ENCODE measurements around the gene DHRS7B.
"Not testable (repeated sequence)": the region's sequence is repeated elsewhere in the genome, so short reads cannot be mapped to it uniquely, and the experiment has no call there.

The DHRS7B gene

DNA sequence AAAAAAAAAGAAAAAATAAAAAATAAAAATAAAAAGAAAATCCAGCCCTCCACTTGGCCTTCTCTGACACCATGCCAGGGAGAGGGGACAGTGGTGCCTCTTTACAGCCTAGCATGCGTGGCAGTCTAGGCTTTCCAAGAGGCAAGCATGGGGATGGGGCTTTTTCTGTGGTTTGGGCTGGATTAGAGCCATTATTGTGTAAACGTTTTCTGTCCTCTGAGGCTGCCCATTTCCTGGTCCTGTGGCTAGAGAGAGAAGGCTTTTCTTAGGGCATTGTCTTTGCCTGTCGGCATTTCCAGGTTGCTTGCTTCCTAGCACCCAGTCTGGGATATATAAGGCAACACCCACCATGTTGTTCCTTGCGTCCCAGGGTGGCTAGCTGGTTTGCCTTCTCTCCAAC is 2.7 kb upstream of the DHRS7B start:
- no peaks in the 10 kb centered on the region for H3K36me3 ChIP-seq (ENCODE audit: insufficient read depth, low read length)
- no peak overlapping the region for H2AFZ ChIP-seq (ENCODE audit: low read depth, low read length)
- H3K27me3 ChIP-seq (ENCODE audit: insufficient read depth, low read length), result no peaks in the 10 kb centered on the region
- no peaks in the 10 kb centered on the region for H3K9me3 ChIP-seq (ENCODE audit: low read length)
- H3K4me1 ChIP-seq (ENCODE audit: insufficient read depth, low read length), result peaks cover 14% of the 10 kb centered on the region
- no peak overlapping the region for H3K4me3 ChIP-seq (ENCODE audit: low read length)

DNA sequence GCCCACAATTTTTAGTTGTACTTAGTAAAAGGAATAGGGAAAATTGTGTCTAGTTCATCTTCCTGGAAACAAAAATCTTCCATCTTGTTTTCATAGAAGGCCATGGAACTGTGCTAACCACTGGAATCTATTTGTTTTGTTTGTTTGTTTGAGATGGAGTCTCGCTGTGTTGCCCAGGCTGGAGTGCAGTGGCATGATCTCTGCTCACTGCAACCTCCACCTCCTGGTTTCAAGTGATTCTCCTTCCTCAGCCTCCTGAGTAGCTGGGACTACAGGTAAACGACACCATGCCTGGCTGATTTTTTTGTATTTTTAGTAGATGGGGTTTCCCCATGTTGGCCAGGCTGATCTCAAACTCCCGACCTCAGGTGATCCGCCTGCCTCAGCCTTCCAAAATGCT is 2.2 kb upstream of the DHRS7B start:
- H2AFZ ChIP-seq (ENCODE audit: low read depth, low read length); H3K36me3 ChIP-seq (ENCODE audit: insufficient read depth, low read length); H3K4me3 ChIP-seq (ENCODE audit: low read length); H3K27me3 ChIP-seq (ENCODE audit: insufficient read depth, low read length); H3K9me3 ChIP-seq (ENCODE audit: low read length): not testable (repeated sequence)
- H3K4me1 ChIP-seq (ENCODE audit: insufficient read depth, low read length), result peaks cover 14% of the 10 kb centered on the region

DNA sequence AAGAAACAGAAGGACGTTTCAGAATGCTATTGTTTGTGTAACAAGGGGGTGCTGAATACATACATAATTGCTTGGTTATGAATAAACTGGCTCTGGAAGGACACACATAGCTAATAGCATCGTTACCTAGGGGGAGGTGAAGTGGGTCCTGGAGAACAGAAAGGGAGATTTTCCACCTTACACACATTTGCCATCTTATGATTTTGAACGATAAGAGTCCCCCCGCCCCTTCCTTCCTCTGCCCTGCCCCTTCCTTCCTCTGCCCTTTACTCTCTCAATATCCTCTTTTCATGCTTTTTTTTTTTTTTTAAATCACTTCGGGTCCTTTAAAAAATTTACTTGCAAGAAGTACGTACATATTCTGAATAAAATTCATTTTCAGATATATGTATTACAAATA is 902 bp upstream of the DHRS7B start:
- Histone ChIP-seq H3K9me3 (ENCODE audit: low read length) (no peaks in the 10 kb centered on the region), H3K4me1 (ENCODE audit: insufficient read depth, low read length) (peaks cover 14% of the 10 kb centered on the region), H3K4me3 (ENCODE audit: low read length) (peak overlapping the region; percentile 74), H3K36me3 (ENCODE audit: insufficient read depth, low read length) (no peaks in the 10 kb centered on the region), H3K27me3 (ENCODE audit: insufficient read depth, low read length) (no peaks in the 10 kb centered on the region), H2AFZ (ENCODE audit: low read depth, low read length) (peak overlapping the region; percentile 89)

DNA sequence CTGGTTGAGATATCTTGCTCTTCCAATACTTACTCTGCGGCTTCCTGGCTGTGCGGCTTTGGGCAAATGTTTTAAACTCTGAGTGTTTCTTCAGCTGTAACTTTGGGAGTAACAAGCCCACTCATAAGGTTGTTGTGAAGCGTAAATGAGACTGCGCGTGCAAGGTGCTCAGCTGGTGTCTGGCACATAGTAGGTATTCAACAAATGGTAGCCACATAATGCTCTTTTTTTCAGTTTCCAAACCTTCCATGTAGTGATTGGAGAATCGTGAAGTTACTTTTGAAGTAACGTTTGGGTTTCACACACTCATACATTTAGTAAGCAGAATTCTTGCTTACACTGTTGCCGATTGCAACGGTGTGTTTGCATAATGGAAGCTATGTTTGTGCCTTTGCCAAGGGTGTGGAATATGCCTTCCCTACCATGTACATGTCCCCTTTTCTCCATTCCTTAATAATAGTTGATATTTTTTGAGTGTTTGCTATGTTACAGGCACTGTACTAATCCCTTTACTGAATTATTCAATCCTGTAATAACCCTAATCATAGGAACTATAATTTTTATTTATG is 829 bp downstream of the DHRS7B start:
- Histone ChIP-seq H2AFZ (ENCODE audit: low read depth, low read length) (peak overlapping the region; percentile 89), H3K36me3 (ENCODE audit: insufficient read depth, low read length) (no peaks in the 10 kb centered on the region), H3K27me3 (ENCODE audit: insufficient read depth, low read length) (no peaks in the 10 kb centered on the region), H3K9me3 (ENCODE audit: low read length) (no peaks in the 10 kb centered on the region), H3K4me3 (ENCODE audit: low read length) (peak overlapping the region; percentile 74), H3K4me1 (ENCODE audit: insufficient read depth, low read length) (peaks cover 14% of the 10 kb centered on the region)

DNA sequence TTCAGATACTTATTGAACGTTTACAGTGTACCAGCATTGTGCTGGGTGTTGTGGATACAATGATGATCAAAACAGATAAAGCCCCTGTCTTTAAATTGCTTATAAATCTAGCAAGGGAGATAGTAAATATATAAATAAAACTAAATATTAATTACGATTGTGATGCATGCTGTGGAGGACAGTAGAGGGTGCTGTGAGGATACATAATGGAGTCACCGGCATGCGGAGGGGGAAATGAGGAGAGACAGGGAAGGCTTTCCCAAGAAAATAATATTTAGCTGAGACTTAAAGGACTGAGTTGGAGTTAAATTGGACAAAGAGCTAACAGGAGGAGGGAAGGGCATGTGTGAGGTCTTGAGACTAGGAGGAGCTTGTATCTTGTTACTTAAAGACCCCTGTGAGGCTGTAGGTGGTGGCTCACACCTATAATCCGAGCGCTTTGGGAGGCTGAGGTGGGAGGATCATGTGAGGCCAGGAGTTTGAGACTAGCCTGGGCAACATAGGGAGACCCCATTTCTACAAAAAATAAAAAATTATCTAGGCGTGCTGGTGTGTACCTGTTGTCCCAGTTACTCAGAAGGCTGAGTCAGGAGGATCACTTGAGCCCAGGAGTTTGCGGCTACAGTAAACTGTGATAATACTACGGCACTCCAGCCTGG is 2.4 kb downstream of the DHRS7B start:
- Histone ChIP-seq H3K36me3 (ENCODE audit: insufficient read depth, low read length) (no peaks in the 10 kb centered on the region), H2AFZ (ENCODE audit: low read depth, low read length) (no peak overlapping the region), H3K4me1 (ENCODE audit: insufficient read depth, low read length) (peaks cover 14% of the 10 kb centered on the region), H3K27me3 (ENCODE audit: insufficient read depth, low read length) (no peaks in the 10 kb centered on the region), H3K9me3 (ENCODE audit: low read length) (no peaks in the 10 kb centered on the region), H3K4me3 (ENCODE audit: low read length) (no peak overlapping the region)

DNA sequence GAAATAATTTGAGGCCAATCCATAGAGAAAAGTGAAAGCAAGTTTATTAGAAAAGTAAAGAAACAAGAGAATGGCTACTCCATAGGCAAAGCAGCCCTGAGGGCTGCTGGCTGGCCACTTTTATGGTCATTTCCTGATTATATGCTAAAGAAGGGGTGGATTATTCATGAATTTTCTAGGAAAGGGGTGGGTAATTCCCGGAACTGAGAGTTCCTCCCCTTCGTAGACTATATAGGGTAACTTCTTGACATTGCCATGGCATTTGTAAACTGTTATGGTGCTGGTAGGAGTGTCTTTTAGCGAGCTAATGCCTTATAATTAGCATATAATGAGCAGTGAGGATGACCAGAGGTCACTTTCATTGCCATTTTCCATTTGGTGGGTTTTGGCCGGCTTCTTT is 4.4 kb downstream of the DHRS7B start:
- Histone ChIP-seq H3K36me3 (ENCODE audit: insufficient read depth, low read length) (no peaks in the 10 kb centered on the region), H3K27me3 (ENCODE audit: insufficient read depth, low read length) (no peaks in the 10 kb centered on the region), H3K9me3 (ENCODE audit: low read length) (peaks cover 2% of the 10 kb centered on the region), H3K4me1 (ENCODE audit: insufficient read depth, low read length) (peaks cover 10% of the 10 kb centered on the region), H3K4me3 (ENCODE audit: low read length) (no peak overlapping the region), H2AFZ (ENCODE audit: low read depth, low read length) (no peak overlapping the region)

DNA sequence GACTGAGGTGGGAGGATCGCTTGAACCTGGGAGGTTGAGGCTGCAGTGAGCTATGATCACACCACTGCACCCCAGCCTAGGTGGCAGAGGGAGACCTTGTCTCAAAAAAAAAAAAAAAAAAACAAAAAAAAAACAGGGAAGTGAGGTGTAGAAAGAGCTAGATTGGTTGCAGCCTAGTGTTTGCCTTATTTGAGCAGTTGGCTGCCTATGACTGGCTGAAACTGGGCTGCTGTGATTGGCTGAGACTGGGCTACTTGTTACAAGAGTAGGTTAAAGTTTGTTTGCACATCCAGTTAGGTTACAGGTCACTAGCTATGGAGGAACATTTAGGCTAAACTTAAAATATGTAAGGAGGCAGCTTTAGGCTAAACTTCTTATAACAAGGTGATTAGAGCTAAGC is 5.7 kb downstream of the DHRS7B start:
- Histone ChIP-seq H3K4me3 (ENCODE audit: low read length) (no peak overlapping the region), H3K36me3 (ENCODE audit: insufficient read depth, low read length) (no peaks in the 10 kb centered on the region), H3K4me1 (ENCODE audit: insufficient read depth, low read length) (peaks cover 6% of the 10 kb centered on the region), H3K27me3 (ENCODE audit: insufficient read depth, low read length) (no peaks in the 10 kb centered on the region), H2AFZ (ENCODE audit: low read depth, low read length) (no peak overlapping the region), H3K9me3 (ENCODE audit: low read length) (peaks cover 4% of the 10 kb centered on the region)

DNA sequence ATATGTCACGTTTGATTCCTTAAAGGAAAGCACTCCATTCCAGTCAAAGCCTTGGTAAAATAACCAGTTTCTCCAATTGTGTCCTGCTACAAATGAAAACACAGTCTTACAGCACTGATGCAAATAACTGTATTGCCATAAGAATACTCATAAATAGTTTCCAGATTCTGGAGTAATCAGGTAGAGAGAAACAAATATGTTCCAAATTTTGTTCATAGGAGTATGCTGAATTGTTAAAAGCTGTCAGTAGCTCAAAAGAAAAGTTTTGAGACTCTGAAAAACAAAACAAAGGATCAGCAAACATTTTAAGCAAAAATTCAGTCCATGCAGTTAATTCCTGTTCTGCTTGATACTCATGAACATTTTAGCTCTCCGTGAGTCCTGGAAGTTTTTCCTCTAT is 7.8 kb downstream of the DHRS7B start:
- no peaks in the 10 kb centered on the region for H3K27me3 ChIP-seq (ENCODE audit: insufficient read depth, low read length)
- peaks cover 4% of the 10 kb centered on the region for H3K9me3 ChIP-seq (ENCODE audit: low read length)
- H3K36me3 ChIP-seq (ENCODE audit: insufficient read depth, low read length), result no peaks in the 10 kb centered on the region
- H3K4me1 ChIP-seq (ENCODE audit: insufficient read depth, low read length), result no peaks in the 10 kb centered on the region
- no peak overlapping the region for H3K4me3 ChIP-seq (ENCODE audit: low read length)
- H2AFZ ChIP-seq (ENCODE audit: low read depth, low read length), result no peak overlapping the region

DNA sequence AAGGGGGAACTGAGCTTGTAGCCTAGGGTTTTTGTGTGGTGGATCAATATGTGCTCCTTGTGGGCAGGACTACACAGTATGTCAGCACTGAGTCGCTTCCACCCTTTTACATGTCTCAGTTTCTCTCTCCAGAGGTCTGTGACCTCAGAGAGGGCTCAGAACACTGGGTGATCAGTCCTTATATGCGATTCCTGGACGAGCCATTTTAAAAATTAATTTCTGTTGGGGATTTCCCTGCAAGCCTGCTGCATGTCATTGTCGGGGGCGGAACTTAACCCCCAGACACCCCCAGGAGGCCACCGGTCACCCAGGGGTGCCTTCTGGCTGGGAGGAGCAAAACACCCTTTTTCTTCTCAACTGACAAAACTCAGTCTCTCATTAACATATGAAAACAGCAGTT is 14.1 kb downstream of the DHRS7B start:
- Histone ChIP-seq H3K9me3 (ENCODE audit: low read length) (peaks cover 4% of the 10 kb centered on the region), H3K36me3 (ENCODE audit: insufficient read depth, low read length) (no peaks in the 10 kb centered on the region), H3K27me3 (ENCODE audit: insufficient read depth, low read length) (no peaks in the 10 kb centered on the region), H3K4me3 (ENCODE audit: low read length) (no peak overlapping the region), H3K4me1 (ENCODE audit: insufficient read depth, low read length) (peaks cover 7% of the 10 kb centered on the region), H2AFZ (ENCODE audit: low read depth, low read length) (no peak overlapping the region)

DNA sequence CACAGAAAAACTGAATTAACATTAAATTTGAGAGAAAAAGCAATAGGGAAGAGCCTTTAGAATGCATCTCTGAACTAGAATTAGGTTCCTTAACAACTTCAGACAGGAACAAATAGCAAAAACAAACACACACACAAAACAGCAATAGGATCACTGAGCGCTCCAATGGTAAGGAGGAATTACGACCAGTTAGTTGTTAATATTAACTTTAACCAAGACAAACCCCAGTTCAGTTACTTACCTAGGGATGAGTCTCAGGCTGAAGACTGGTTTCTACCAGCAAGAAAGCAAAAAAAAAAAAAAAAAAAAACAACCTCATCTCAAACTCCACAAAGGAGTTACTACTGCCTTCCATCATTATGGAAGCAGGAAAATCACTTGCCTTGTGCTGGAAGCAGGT is 14.6 kb downstream of the DHRS7B start:
- Histone ChIP-seq H3K4me1 (ENCODE audit: insufficient read depth, low read length) (peaks cover 7% of the 10 kb centered on the region), H2AFZ (ENCODE audit: low read depth, low read length) (no peak overlapping the region), H3K9me3 (ENCODE audit: low read length) (peaks cover 2% of the 10 kb centered on the region), H3K27me3 (ENCODE audit: insufficient read depth, low read length) (no peaks in the 10 kb centered on the region), H3K4me3 (ENCODE audit: low read length) (no peak overlapping the region), H3K36me3 (ENCODE audit: insufficient read depth, low read length) (no peaks in the 10 kb centered on the region)

DNA sequence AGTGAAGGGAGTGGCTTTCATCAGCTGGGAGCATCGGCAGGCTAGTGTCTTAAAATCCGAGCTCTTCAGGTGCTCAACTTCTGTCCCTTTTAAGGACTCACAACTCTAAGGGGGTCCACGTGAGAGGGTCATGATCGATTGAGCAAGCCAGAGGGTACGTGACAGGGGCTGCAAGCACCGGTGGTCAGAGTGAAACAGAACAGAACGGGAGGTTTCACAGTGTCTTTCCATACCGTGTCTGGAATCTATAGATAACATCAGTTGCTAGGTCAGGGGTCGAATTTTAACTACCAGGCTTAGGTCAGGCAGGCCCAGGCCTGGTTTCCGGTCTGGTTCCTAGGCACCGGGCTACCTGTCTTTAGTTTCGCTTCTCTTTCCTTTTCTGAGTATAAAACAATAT is 15.3 kb downstream of the DHRS7B start:
- not testable (repeated sequence) for H3K36me3 ChIP-seq (ENCODE audit: insufficient read depth, low read length); H3K4me1 ChIP-seq (ENCODE audit: insufficient read depth, low read length); H3K9me3 ChIP-seq (ENCODE audit: low read length); H3K4me3 ChIP-seq (ENCODE audit: low read length); H3K27me3 ChIP-seq (ENCODE audit: insufficient read depth, low read length); H2AFZ ChIP-seq (ENCODE audit: low read depth, low read length)

DNA sequence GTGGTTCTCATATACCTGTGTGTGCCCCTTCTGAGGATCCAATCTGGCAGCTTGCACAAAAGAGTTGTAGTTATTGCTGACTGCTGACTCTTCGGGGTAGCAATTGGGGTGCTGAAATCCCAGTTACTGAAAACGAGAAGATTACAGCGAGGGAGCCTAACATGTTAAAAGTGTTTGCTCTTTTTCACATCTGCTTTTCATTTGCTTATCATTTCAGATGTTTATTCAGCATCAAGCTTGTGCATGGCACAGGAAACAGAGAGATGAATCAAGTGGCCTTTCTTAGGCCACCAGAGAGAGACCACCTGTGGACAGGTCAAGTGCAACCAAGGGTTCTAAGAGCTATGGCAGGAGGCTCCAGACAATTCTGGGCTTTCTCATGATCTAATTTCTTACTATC is 16.9 kb downstream of the DHRS7B start:
- Histone ChIP-seq H3K36me3 (ENCODE audit: insufficient read depth, low read length) (no peaks in the 10 kb centered on the region), H3K4me1 (ENCODE audit: insufficient read depth, low read length) (peaks cover 7% of the 10 kb centered on the region), H3K9me3 (ENCODE audit: low read length) (peaks cover 2% of the 10 kb centered on the region), H3K4me3 (ENCODE audit: low read length) (no peak overlapping the region), H2AFZ (ENCODE audit: low read depth, low read length) (no peak overlapping the region), H3K27me3 (ENCODE audit: insufficient read depth, low read length) (no peaks in the 10 kb centered on the region)

DNA sequence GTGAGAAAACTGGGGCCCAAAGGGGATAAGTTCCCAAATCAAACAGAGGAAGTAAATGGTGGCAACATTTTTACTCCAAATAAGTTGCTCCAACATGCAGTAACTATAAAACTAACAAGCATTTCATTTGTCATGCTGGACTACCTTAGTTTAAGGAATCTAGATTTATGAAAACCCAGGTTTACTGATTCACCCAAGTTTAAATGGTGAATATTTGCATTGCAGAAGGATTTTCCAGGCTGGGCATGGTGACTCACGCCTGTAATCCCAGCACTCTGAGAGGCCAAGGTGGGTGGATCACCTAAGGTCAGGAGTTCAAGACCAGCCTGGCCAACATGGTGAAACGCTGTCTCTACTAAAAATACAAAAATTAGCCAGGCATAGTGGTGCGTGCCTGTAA is 17.5 kb downstream of the DHRS7B start:
- not testable (repeated sequence) for H3K4me3 ChIP-seq (ENCODE audit: low read length); H3K27me3 ChIP-seq (ENCODE audit: insufficient read depth, low read length); H2AFZ ChIP-seq (ENCODE audit: low read depth, low read length)

DNA sequence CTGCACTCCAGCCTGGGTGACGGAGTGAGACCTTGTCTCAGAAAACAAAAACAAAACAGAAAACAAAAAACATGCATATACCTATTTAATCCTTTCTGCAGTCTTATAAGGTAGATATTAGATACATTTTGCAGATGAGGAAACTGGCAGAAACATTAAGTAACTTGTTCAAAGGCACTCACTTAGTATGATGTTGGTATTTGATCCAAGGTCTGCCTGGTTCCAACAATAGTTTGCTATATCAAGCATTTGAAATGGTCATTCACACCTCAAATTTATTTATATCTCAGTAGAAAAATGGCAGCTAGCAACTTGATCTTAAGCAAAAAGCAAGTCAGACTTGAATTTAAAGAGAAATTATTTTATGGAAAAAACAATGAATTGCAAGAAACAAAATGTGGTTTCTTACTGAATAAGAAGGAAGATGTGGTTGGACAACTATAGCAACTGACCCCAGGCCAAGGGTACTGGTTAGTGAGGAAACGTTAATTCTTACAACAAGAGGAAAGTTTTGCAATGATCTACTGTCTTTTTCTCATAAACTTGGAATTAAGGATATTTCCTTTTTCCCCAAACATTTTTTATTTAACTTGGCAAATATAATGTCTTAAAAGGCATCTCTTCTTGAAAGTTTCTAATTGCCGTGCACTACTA is 19.7 kb downstream of the DHRS7B start:
- peaks cover 1% of the 10 kb centered on the region for H3K4me1 ChIP-seq (ENCODE audit: insufficient read depth, low read length)
- peaks cover under 1% of the 10 kb centered on the region for H3K9me3 ChIP-seq (ENCODE audit: low read length)
- no peak overlapping the region for H2AFZ ChIP-seq (ENCODE audit: low read depth, low read length)
- H3K36me3 ChIP-seq (ENCODE audit: insufficient read depth, low read length), result no peaks in the 10 kb centered on the region
- no peaks in the 10 kb centered on the region for H3K27me3 ChIP-seq (ENCODE audit: insufficient read depth, low read length)
- H3K4me3 ChIP-seq (ENCODE audit: low read length), result no peak overlapping the region

More for the DNA sequence above, 17.5 kb downstream of the DHRS7B start:
- not testable (repeated sequence) for H3K9me3 ChIP-seq (ENCODE audit: low read length); H3K36me3 ChIP-seq (ENCODE audit: insufficient read depth, low read length); H3K4me1 ChIP-seq (ENCODE audit: insufficient read depth, low read length)

Data from neuron (in vitro differentiated cells).